Prostate gland (tissue), 2 donors: ENCODE results near the gene NFATC1. TPM values are rescaled to one million over a fixed set of nuclear protein-coding genes. Genes with fewer than 3 reads are reported as not detected.

Experiments used
- DNase-seq: peaks from one replicate; pipeline ENCODE4 v3.0.0-alpha.2; 2019; ENCODE audit warnings: low spot score
- H3K27ac ChIP-seq, 2 donors: fragments of 200-600 bp; sonication (generic); 2 replicates each; pipeline ENCODE4 v1.5.1; 2017 to 2019
- H3K27me3 ChIP-seq: fragments of 200-600 bp; sonication (generic); replicated peaks from 2 replicates; pipeline ENCODE4 v1.5.1; 2019; ENCODE audit not compliant: insufficient read depth
- H3K36me3 ChIP-seq, 2 donors: fragments of 200-600 bp; sonication (generic); 1 replicate in 1 of 2; 2 replicates in 1 of 2; pipeline versions ENCODE4 v1.5.1 to v1.8.1; 2017 to 2019
- H3K4me1 ChIP-seq: fragments of 200-600 bp; sonication (generic); replicated peaks from 2 replicates; pipeline ENCODE4 v1.5.1; 2019
- H3K4me3 ChIP-seq, 2 donors: fragments of 200-600 bp; sonication (generic); 2 replicates each; pipeline ENCODE4 v1.5.1; 2017 to 2019
- H3K9me3 ChIP-seq: fragments of 200-600 bp; sonication (generic); 2 replicates; pipeline ENCODE4 v1.5.1; 2017
- POLR2A ChIP-seq: fragments of 450-650 bp; IDR thresholded peaks from one replicate; pipeline ENCODE4 v1.6.1; 2016; ENCODE audit warnings: antibody characterized with exemption, mild to moderate bottlenecking
- POLR2AphosphoS5 ChIP-seq: sonication (generic); formaldehyde crosslinking; IDR thresholded peaks from one replicate; pipeline ENCODE4 v1.6.1; 2017; ENCODE audit warnings: antibody characterized with exemption
- WGBS: methylation state at CpG from one replicate; pipeline ENCODE4 v1.1.5; 2018; 5-methylcytosine and 5-hydroxymethylcytosine counted together
- intact Hi-C: fragments of 100-400 bp; cut with DNase I; formaldehyde crosslinking; loops from one replicate; pipeline ENCODE4 v1.14.2; 2022
- total RNA-seq, 2 donors: library from RNA; depleted of rRNA; stranded (reverse); fragments of >200 nt; gene quantifications; one replicate each; pipeline ENCODE4 v1.1.0, GENCODE V29; 2016
- TF ChIP-seq, protein P1 (sequence below), 4 experiments: fragments of 200-600 bp in 2 of 4; fragments of 450-650 bp in 2 of 4; sonication (generic) in 2 of 4; IDR thresholded peaks; 1 replicate in 3 of 4; 2 replicates in 1 of 4; pipeline ENCODE4 v1.5.1; 2016 to 2019; ENCODE audit warnings: antibody characterized with exemption in 4 of 4, mild to moderate bottlenecking in 2 of 4, moderate library complexity in 2 of 4

NFATC1 gene
- total RNA-seq, 2 donors from 2014 or later = 16.8 to 24.6 TPM

DNA sequence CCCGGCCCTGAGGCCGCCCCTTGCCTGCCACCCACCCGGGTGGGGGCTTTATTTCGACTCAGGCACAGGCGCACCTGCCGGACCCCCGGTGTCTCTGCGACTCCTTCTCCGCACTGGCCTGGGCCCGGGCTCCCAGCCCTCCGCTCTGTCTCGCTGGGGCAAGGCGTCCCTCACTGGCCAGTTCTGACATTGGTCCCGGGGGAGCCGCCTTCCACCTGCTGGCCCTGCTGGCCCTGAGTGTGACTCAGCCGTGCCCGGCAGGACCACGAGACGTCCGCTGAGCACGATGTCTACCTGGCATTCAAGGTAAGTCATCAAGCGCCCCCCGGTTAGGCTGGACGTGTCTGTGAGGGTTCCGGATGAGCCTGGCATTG is 152.3 kb downstream of the NFATC1 start:
- Histone ChIP-seq H3K4me3 (no peak overlapping the region), H3K27me3 (no peaks in the 10 kb centered on the region), H3K4me1 (no peaks in the 10 kb centered on the region), H3K9me3 (no peaks in the 10 kb centered on the region), H3K36me3 (no peaks in the 10 kb centered on the region), H3K27ac (no peak overlapping the region)
- intact Hi-C loops = no loop called here
- WGBS = 94% methylated on average over 24 of the region's 25 CpGs
- DNase-seq = no peak
- TF ChIP-seq POLR2A (no peak), POLR2AphosphoS5 (no peak)
- TF ChIP-seq, protein P1, sequence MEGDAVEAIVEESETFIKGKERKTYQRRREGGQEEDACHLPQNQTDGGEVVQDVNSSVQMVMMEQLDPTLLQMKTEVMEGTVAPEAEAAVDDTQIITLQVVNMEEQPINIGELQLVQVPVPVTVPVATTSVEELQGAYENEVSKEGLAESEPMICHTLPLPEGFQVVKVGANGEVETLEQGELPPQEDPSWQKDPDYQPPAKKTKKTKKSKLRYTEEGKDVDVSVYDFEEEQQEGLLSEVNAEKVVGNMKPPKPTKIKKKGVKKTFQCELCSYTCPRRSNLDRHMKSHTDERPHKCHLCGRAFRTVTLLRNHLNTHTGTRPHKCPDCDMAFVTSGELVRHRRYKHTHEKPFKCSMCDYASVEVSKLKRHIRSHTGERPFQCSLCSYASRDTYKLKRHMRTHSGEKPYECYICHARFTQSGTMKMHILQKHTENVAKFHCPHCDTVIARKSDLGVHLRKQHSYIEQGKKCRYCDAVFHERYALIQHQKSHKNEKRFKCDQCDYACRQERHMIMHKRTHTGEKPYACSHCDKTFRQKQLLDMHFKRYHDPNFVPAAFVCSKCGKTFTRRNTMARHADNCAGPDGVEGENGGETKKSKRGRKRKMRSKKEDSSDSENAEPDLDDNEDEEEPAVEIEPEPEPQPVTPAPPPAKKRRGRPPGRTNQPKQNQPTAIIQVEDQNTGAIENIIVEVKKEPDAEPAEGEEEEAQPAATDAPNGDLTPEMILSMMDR (IDR thresholded peaks at IDR 0.05) = no peak

DNA sequence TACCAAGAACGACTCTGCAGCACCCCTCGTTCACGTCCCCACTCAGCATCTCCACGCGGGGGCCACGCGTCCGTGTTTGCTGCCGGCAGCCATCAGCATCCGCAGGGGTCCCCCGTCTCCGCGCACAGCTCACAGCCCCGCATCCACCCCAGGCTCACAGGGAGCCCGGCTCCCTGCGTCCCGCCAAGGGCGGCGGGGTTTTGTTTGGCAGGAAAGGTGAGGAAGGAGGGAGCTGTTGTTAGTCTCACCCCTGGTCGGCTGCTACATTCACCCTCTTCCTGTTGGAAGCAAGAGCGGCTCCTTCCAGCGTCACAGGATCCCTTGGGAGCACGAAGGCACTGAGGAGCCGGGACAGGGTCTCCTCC is 152.9 kb downstream of the NFATC1 start:
- no peak overlapping the region for H3K27ac ChIP-seq

DNA sequence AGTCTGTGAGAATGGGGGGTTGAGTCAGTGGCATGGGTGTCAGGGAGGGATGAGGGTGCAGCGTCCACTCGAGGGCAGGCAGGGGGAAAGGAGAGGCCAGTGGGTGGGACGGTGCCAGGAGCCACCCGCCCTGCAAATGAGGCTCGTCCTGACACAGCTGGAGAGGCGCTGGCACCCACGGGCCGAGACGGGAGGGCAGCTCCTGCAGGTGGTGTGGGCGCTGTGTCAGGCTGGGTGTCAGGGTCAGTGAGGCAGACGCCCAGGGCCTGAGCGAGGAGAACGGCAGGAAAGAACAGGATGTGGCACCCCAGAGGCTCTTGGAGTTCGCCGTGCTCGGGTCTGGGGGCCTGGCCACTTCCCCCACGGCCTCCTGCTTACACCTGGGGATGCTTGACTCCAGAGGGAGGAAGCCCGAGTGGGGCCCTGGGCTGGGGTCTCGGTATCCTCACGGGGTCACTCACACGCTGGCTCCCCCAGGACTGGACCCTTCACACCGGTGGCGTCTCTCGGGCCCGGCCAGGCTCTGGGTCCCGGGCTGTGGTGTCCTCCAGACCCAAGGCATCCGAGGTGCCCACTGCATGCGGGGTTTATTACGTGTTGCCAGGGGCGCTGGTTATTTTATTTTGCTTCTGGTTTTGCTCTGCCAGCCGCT is 153.4 kb downstream of the NFATC1 start:
- intact Hi-C loops = no loop called here
- DNase-seq = no peak
- H3K9me3 ChIP-seq = no peaks in the 10 kb centered on the region
- no peaks in the 10 kb centered on the region for H3K36me3 ChIP-seq
- 90% methylated on average over 29 of the region's 31 CpGs for WGBS
- H3K27me3 ChIP-seq = no peaks in the 10 kb centered on the region
- H3K27ac ChIP-seq = no peak overlapping the region
- TF ChIP-seq POLR2AphosphoS5 = no peak
- TF ChIP-seq, protein P1 (IDR thresholded peaks at IDR 0.05) = no peak
- no peak for TF ChIP-seq POLR2A
- H3K4me3 ChIP-seq = no peak overlapping the region
- no peaks in the 10 kb centered on the region for H3K4me1 ChIP-seq

More for the DNA sequence above, 152.9 kb downstream of the NFATC1 start:
- WGBS = 92% methylated on average over 24 of the region's 24 CpGs
- no peak for DNase-seq
- Histone ChIP-seq H3K4me1 (no peaks in the 10 kb centered on the region), H3K9me3 (no peaks in the 10 kb centered on the region), H3K27me3 (no peaks in the 10 kb centered on the region), H3K4me3 (no peak overlapping the region), H3K36me3 (no peaks in the 10 kb centered on the region)
- intact Hi-C loops = no loop called here
- no peak for TF ChIP-seq POLR2A
- no peak for TF ChIP-seq POLR2AphosphoS5
- TF ChIP-seq, protein P1 (IDR thresholded peaks at IDR 0.05) = no peak

DNA sequence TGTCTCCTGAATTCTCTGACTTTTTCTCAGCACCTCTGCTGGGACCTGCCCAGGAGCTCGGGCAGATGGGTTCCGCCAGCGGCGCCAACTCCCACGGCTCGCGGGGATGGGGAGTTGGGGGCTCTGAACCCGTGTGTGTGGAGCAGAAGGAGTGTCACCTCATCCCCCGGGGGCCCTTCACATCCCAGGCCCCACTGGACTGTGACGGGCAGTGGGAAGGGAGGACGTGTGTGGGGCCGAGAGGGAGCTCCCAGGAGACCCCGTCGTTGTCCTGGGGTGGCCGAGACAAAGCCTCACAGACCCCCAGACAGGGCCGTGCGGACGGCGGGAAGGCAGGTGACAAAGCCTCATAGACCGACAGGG is 153.9 kb downstream of the NFATC1 start:
- no peak overlapping the region for H3K4me3 ChIP-seq
- H3K27me3 ChIP-seq = no peaks in the 10 kb centered on the region
- H3K27ac ChIP-seq = no peak overlapping the region
- 76% methylated on average over 12 of the region's 20 CpGs for WGBS
- H3K9me3 ChIP-seq = no peaks in the 10 kb centered on the region
- no peaks in the 10 kb centered on the region for H3K36me3 ChIP-seq
- intact Hi-C loops = no loop called here
- no peaks in the 10 kb centered on the region for H3K4me1 ChIP-seq
- TF ChIP-seq, protein P1 (IDR thresholded peaks at IDR 0.05) = no peak
- TF ChIP-seq POLR2AphosphoS5 (no peak), POLR2A (no peak)
- no peak for DNase-seq

DNA sequence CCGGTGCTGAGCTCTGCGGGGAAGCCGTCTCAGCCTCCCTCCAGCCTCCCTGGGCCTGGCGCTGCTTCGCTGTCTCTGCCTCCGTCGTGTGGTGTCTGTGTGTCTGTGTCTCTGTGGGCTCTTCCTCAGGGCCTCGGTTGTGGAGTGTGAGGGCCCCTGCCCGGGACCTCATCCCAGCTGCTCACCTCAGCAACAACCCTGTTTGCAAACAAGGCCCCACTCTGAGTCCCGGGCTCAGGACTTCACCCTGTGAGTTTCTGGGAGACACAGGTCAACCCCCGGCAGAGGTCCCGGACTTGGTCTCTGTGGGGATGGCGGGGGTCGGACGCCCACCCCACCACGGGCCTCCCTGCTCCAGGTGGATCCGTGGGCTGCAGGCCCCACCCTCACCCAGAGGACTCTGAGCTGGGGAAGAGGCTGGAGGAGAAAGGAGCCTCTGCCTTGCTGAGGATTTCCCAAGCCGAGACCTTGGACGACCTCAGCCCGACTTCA is 156.5 kb downstream of the NFATC1 start:
- Histone ChIP-seq H3K4me3 (no peak overlapping the region), H3K27ac (no peak overlapping the region), H3K4me1 (no peaks in the 10 kb centered on the region), H3K27me3 (peaks cover 2% of the 10 kb centered on the region), H3K36me3 (no peaks in the 10 kb centered on the region), H3K9me3 (no peaks in the 10 kb centered on the region)
- intact Hi-C loops = no loop called here
- TF ChIP-seq, protein P1 (IDR thresholded peaks at IDR 0.05) = no peak
- TF ChIP-seq POLR2AphosphoS5 = no peak
- TF ChIP-seq POLR2A = no peak
- 84% methylated on average over 20 of the region's 20 CpGs for WGBS
- DNase-seq = no peak
